WTC11 (cell line): ENCODE measurements around the gene TMEM179B. TPM values are rescaled to one million over a fixed set of nuclear protein-coding genes. Genes with fewer than 3 reads are reported as not detected.
A peak's percentile ranks its signal among the peaks of the same experiment; 100 is the strongest.

Experiments used
- ATAC-seq: fragments of 200-7000 bp; cut with Tn5 transposase; 2 replicates; pipeline ENCODE4 v1.10.0; 2021; ENCODE audit warnings: mild to moderate bottlenecking, moderate library complexity
- CTCF ChIA-PET: fragments of 300-600 bp; sonication (Branson Sonifier 250); formaldehyde crosslinking; loops from one replicate; lab custom pipeline; 2021; ENCODE audit warnings: antibody characterized with exemption; lab: Charles Lee
- POLR2A ChIA-PET: fragments of 350-600 bp; sonication (Branson Sonifier 250); formaldehyde crosslinking; loops from one replicate; lab custom pipeline; 2021; ENCODE audit warnings: antibody characterized with exemption; lab: Charles Lee
- DNase-seq: peaks from one replicate; pipeline ENCODE4 v3.0.0; 2021; ENCODE audit warnings: low spot score
- H3K27ac Mint-ChIP-seq: 2 replicates; pipeline ENCODE4 v1.8.0; 2021; ENCODE audit warnings: mixed read lengths
- H3K27me3 Mint-ChIP-seq: 2 replicates; pipeline ENCODE4 v1.8.0; 2021; ENCODE audit warnings: low read depth, mild to moderate bottlenecking, moderate library complexity, mixed read lengths
- H3K36me3 Mint-ChIP-seq: 2 replicates; pipeline ENCODE4 v1.8.0; 2021; ENCODE audit warnings: mixed read lengths
- H3K4me1 Mint-ChIP-seq: 2 replicates; pipeline ENCODE4 v1.8.0; 2022; ENCODE audit warnings: mixed read lengths
- H3K4me3 Mint-ChIP-seq: 2 replicates; pipeline ENCODE4 v1.8.0; 2021; ENCODE audit warnings: mild to moderate bottlenecking, moderate library complexity, mixed read lengths
- H3K9me3 Mint-ChIP-seq: 2 replicates; pipeline ENCODE4 v1.8.0; 2021; ENCODE audit warnings: mixed read lengths
- CBFB ChIP-seq: sonication (generic); formaldehyde crosslinking; IDR thresholded peaks from 2 replicates; pipeline ENCODE4 v1.8.1; 2022; ENCODE audit warnings: mild to moderate bottlenecking, low read depth, missing genetic modification reagents
- CDX4 ChIP-seq: fragments of 250-450 bp; sonication (Bioruptor Pico); IDR thresholded peaks from 2 replicates; pipeline ENCODE4 v1.9.0; 2021; ENCODE audit warnings: moderate library complexity, mild to moderate bottlenecking, inconsistent platforms, borderline replicate concordance
- ELF4 ChIP-seq: sonication (generic); formaldehyde crosslinking; IDR thresholded peaks from 2 replicates; pipeline ENCODE4 v1.8.1; 2022; ENCODE audit warnings: low read depth, mild to moderate bottlenecking, moderate library complexity, missing genetic modification reagents
- ESRRA ChIP-seq: sonication (generic); formaldehyde crosslinking; IDR thresholded peaks from 2 replicates; pipeline ENCODE4 v1.8.1; 2022; ENCODE audit warnings: mild to moderate bottlenecking, missing genetic modification reagents, borderline replicate concordance
- ETV6 ChIP-seq: sonication (generic); formaldehyde crosslinking; IDR thresholded peaks from 2 replicates; pipeline ENCODE4 v1.8.1; 2022; ENCODE audit warnings: mild to moderate bottlenecking, missing genetic modification reagents
- FOXJ3 ChIP-seq: sonication (generic); formaldehyde crosslinking; IDR thresholded peaks from 2 replicates; pipeline ENCODE4 v1.9.0; 2021; ENCODE audit warnings: missing genetic modification reagents, mild to moderate bottlenecking, borderline replicate concordance
- FOXP1 ChIP-seq: sonication (generic); formaldehyde crosslinking; IDR thresholded peaks from 2 replicates; pipeline ENCODE4 v1.8.0; 2022; ENCODE audit warnings: missing genetic modification reagents, mild to moderate bottlenecking, moderate library complexity, borderline replicate concordance
- GABPB1 ChIP-seq: sonication (generic); formaldehyde crosslinking; IDR thresholded peaks from 2 replicates; pipeline ENCODE4 v1.8.1; 2023; ENCODE audit warnings: mild to moderate bottlenecking, missing genetic modification reagents
- JAZF1 ChIP-seq: fragments of 250-450 bp; sonication (Bioruptor Pico); IDR thresholded peaks from 2 replicates; pipeline ENCODE4 v1.9.0; 2021; ENCODE audit warnings: moderate library complexity, mild to moderate bottlenecking, inconsistent platforms
- SOX15 ChIP-seq: fragments of 250-450 bp; sonication (Bioruptor Pico); IDR thresholded peaks from 2 replicates; pipeline ENCODE4 v1.9.0; 2021; ENCODE audit warnings: mild to moderate bottlenecking
- ZNF396 ChIP-seq: fragments of 250-450 bp; sonication (Bioruptor Pico); IDR thresholded peaks from 2 replicates; pipeline ENCODE4 v1.8.0; 2021; ENCODE audit warnings: mild to moderate bottlenecking, moderate library complexity, borderline replicate concordance
- ZNF416 ChIP-seq: fragments of 250-450 bp; sonication (Bioruptor Pico); IDR thresholded peaks from 2 replicates; pipeline ENCODE4 v1.9.0; 2021; ENCODE audit warnings: mild to moderate bottlenecking, inconsistent platforms
- ZNF423 ChIP-seq: fragments of 250-450 bp; sonication (Bioruptor Pico); IDR thresholded peaks from 2 replicates; pipeline ENCODE4 v2.1.2; 2022; ENCODE audit warnings: mild to moderate bottlenecking, moderate library complexity
- ZSCAN18 ChIP-seq: fragments of 250-450 bp; sonication (Bioruptor Pico); IDR thresholded peaks from 2 replicates; pipeline ENCODE4 v2.1.2; 2022; ENCODE audit warnings: mild to moderate bottlenecking, moderate library complexity
- total RNA-seq: library from RNA; stranded (reverse); gene quantifications from 3 replicates; pipeline ENCODE4 v1.2.3, GENCODE V29; 2021
- TF ChIP-seq, protein P1 (sequence below): sonication (generic); formaldehyde crosslinking; IDR thresholded peaks from 2 replicates; pipeline ENCODE4 v1.8.0; 2023; ENCODE audit warnings: missing genetic modification reagents, mild to moderate bottlenecking, borderline replicate concordance

Gene TMEM179B
- total RNA-seq, 1 experiment from 2014 or later, result 21.4 TPM

DNA sequence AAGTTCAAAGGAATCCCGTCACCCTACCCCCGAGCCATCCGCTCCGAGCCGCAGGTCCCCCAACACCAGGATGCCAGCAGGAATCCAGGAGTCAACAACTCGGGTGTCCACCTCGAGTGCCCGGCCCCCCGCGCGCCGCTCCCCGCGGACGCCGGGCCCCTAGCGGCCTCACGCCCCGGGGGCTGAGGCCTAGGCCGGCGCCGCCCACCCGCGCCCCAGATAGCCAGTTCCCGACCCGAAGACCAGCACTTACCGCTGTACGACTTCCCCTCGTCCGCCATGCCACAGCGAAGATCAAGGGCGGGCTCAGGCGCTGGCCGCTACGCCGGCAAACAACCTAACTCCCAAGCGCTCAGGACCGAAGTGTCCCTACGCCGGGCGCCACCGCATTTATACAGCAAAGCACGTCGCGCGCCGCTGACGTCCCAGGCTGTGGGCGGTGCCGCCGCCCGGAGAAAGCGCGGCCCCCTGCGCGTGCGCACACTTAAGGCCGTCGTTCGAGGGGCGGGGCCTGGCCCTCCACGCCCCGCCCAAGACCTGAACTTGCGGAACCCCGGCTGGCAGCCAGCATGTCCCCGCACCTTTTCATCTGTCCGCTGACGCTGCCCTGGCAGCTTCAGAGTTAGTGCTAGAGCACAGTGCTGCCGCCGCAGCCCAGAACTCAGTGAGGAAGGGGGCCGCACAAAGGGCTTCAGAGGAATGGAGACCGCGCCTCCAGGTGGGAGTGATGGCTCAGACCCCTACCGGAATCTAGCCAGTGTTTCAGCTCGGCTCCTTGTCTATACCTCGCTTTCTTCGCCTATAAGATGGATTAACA lies 18.1 kb downstream of the TMEM179B start, which contains the start of gene NXF1 (continued):
- TF ChIP-seq CDX4, result no peak
- peak; percentile 95 for TF ChIP-seq ZNF416
- TF ChIP-seq JAZF1 (CRISPR knock-in tag), result no peak
- TF ChIP-seq SOX15, result no peak
- no peak for TF ChIP-seq ZNF423
- no peak for TF ChIP-seq CBFB (CRISPR knock-in tag)
- peak; percentile 90 for TF ChIP-seq ETV6 (CRISPR knock-in tag)
- TF ChIP-seq FOXP1 (CRISPR knock-in tag), result peak; percentile 86; the same call in 1 of the 2 replicates
- no peak for TF ChIP-seq ZSCAN18 (CRISPR knock-in tag)

GRCh38 chr11:62805961-62806441 lies 18.8 kb downstream of the TMEM179B start:
- Mint-ChIP-seq H3K4me3 (peak overlapping the region; percentile 98), H3K36me3 (peaks cover 21% of the 10 kb centered on the region), H3K9me3 (no peaks in the 10 kb centered on the region), H3K27me3 (no peaks in the 10 kb centered on the region), H3K27ac (peak overlapping the region; percentile 96), H3K4me1 (peaks cover 22% of the 10 kb centered on the region)
- DNase-seq (no peak), ATAC-seq (no peak; the same call in 1 of the 2 replicates)
- TF ChIP-seq, protein P1, sequence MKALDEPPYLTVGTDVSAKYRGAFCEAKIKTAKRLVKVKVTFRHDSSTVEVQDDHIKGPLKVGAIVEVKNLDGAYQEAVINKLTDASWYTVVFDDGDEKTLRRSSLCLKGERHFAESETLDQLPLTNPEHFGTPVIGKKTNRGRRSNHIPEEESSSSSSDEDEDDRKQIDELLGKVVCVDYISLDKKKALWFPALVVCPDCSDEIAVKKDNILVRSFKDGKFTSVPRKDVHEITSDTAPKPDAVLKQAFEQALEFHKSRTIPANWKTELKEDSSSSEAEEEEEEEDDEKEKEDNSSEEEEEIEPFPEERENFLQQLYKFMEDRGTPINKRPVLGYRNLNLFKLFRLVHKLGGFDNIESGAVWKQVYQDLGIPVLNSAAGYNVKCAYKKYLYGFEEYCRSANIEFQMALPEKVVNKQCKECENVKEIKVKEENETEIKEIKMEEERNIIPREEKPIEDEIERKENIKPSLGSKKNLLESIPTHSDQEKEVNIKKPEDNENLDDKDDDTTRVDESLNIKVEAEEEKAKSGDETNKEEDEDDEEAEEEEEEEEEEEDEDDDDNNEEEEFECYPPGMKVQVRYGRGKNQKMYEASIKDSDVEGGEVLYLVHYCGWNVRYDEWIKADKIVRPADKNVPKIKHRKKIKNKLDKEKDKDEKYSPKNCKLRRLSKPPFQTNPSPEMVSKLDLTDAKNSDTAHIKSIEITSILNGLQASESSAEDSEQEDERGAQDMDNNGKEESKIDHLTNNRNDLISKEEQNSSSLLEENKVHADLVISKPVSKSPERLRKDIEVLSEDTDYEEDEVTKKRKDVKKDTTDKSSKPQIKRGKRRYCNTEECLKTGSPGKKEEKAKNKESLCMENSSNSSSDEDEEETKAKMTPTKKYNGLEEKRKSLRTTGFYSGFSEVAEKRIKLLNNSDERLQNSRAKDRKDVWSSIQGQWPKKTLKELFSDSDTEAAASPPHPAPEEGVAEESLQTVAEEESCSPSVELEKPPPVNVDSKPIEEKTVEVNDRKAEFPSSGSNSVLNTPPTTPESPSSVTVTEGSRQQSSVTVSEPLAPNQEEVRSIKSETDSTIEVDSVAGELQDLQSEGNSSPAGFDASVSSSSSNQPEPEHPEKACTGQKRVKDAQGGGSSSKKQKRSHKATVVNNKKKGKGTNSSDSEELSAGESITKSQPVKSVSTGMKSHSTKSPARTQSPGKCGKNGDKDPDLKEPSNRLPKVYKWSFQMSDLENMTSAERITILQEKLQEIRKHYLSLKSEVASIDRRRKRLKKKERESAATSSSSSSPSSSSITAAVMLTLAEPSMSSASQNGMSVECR, result no peak; the same call in 1 of the 2 replicates
- ChIA-PET CTCF (interaction anchor here (0.6 to 2.3 kb wide), 9 partner anchors 19 to 413 kb away, joined by 3 to 23 read pairs (median 4); partner anchors contain the start of genes SLC3A2, STX5, TAF6L and TMEM179B), POLR2A (interaction anchor here (0.5 to 2.3 kb wide), 13 partner anchors 10 to 1620 kb away, joined by 3 to 15 read pairs (median 4); partner anchors contain the start of genes C11orf98, CSKMT, STX5 and TEX54)

- ChIA-PET CTCF (interaction anchor here (1.0 to 2.3 kb wide), 5 partner anchors 20 to 74 kb away, joined by 3 to 23 read pairs (median 6); partner anchors contain the start of genes SLC3A2, STX5, TAF6L and TMEM179B), POLR2A (interaction anchor here (0.5 to 2.3 kb wide), 6 partner anchors 19 to 142 kb away, joined by 3 to 15 read pairs (median 4); partner anchors contain the start of genes C11orf98, CSKMT, STX5 and TEX54)
- Mint-ChIP-seq H3K27me3 (no peaks in the 10 kb centered on the region), H3K4me3 (peak overlapping the region; percentile 98), H3K4me1 (peaks cover 22% of the 10 kb centered on the region), H3K27ac (peak overlapping the region; percentile 72), H3K9me3 (no peaks in the 10 kb centered on the region), H3K36me3 (peaks cover 14% of the 10 kb centered on the region)
- TF ChIP-seq FOXJ3 (CRISPR knock-in tag), result no peak
- TF ChIP-seq GABPB1, result no peak
- TF ChIP-seq ZNF396 (CRISPR knock-in tag), result no peak
- TF ChIP-seq ELF4 (CRISPR knock-in tag), result no peak
- no peak for TF ChIP-seq ZNF423
- no peak for TF ChIP-seq ESRRA
- ATAC-seq (no peak), DNase-seq (no peak)
Observed at GRCh38 chr11:62806611-62807121, 19.5 kb downstream of the TMEM179B start.
